BLaER1 treated with 17β-estradiol and CSF1 and Interleukin-3, amounts not matched to agents 10 nM and 100 nM (cell line): Measurements from ENCODE around the gene DDIT4L.

ENCODE experiments used
- H3K27ac ChIP-seq, 11 experiments: shearing (Covaris generic); formaldehyde crosslinking; 2 replicates each; pipeline ENCODE4 v1.8.1; 2022
- H3K27me3 ChIP-seq, 11 experiments: shearing (Covaris generic); formaldehyde crosslinking; 2 replicates each; pipeline ENCODE4 v1.8.1; 2022
- H3K36me3 ChIP-seq, 11 experiments: shearing (Covaris generic); formaldehyde crosslinking; 2 replicates each; pipeline ENCODE4 v1.8.1; 2022
- H3K4me1 ChIP-seq, 10 experiments: shearing (Covaris generic); formaldehyde crosslinking; 2 replicates each; pipeline ENCODE4 v1.8.1; 2022
- H3K4me2 ChIP-seq, 11 experiments: shearing (Covaris generic); formaldehyde crosslinking; 2 replicates each; pipeline ENCODE4 v1.8.1; 2022
- H3K4me3 ChIP-seq, 10 experiments: shearing (Covaris generic); formaldehyde crosslinking; 2 replicates each; pipeline ENCODE4 v1.8.1; 2022
- H3K9ac ChIP-seq, 11 experiments: shearing (Covaris generic); formaldehyde crosslinking; 2 replicates each; pipeline ENCODE4 v1.8.1; 2022
- H3K9me3 ChIP-seq, 11 experiments: shearing (Covaris generic); formaldehyde crosslinking; replicated peaks in 1 of 11; 2 replicates each; pipeline ENCODE4 v1.8.1; 2022
- H4K20me1 ChIP-seq, 11 experiments: shearing (Covaris generic); formaldehyde crosslinking; 2 replicates each; pipeline ENCODE4 v1.8.1; 2022
- Cebpa-rat ChIP-seq, 11 experiments: shearing (Covaris generic); IDR thresholded peaks; 2 replicates each; pipeline ENCODE4 v1.8.1; 2022

DDIT4L gene

GRCh38 chr4:100170986-100171385 lies 19.3 kb downstream of the DDIT4L start:
- H3K4me3 ChIP-seq: no peak overlapping the region; a peak in 1 of 20 replicates
- no peaks in the 10 kb centered on the region for H3K27me3 ChIP-seq
- H3K4me2 ChIP-seq: peak overlapping the region; percentile 4 to 64 (median 29); a peak in 17 of 22 replicates
- no peaks in the 10 kb centered on the region for H4K20me1 ChIP-seq
- H3K27ac ChIP-seq: peak overlapping the region; percentile 28 to 96 (median 64); a peak in 19 of 22 replicates
- H3K4me1 ChIP-seq: peaks cover 31 to 91% (median 40%) of the 10 kb centered on the region in 10 experiments
- peaks cover 0 to 7% (median 0%) of the 10 kb centered on the region in 11 experiments; a peak in 2 of 22 replicates for H3K36me3 ChIP-seq
- TF ChIP-seq Cebpa-rat (IDR thresholded peaks at IDR 0.05): peak in 4 of 11 experiments; percentile 12 to 34 (median 20); a peak in 4 of 22 replicates
- H3K9me3 ChIP-seq: peaks cover 24 to 63% (median 56%) of the 10 kb centered on the region in 11 experiments; a peak in 21 of 22 replicates
- peak overlapping the region in 1 of 11 experiments; percentile 47; a peak in 2 of 22 replicates for H3K9ac ChIP-seq

DNA sequence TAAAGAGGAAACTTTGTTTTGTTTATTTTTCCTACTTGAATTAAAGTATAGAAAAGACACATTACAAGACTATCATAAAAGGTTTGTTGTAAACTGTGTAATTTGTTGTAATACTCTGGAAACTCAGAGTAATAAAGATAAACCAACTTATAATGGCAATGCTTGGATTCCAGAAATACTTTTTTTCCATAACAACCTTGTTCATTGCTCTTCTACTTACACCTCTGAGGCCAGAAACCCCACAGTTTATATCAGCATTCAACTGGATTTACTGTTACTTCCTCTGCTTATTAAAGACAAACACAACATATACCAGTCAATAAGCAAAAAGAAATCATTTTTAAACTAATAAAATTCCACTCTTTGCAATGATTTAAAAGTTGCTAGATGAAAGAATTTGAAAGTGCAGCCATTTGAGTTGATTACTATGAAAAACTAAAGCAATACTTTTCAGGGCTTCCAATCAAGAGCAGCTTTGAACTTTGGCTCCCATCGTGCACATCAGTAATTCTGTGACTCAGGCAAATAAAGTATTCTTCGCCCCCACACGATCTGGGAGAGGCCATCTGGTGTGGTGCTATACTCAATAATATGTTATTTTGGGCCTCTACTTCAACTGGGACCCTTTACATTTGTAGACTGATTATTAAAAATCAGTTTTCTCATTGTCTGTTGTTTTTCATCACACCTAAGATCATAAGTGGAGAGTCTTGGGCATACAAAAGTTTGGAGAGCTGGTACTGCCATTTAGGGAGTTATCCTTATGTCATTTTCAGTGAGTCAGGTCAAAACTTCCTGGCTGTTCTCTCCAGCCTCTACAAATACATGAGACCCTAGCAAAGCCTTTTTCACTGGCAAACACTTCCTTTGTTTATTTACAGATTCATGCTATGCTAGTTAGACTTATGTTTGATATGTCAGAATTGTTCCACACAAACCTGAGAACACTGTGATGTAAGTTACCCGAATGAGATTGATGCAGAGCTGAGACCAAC lies 20.5 kb downstream of the DDIT4L start:
- Histone ChIP-seq H3K4me3 (no peak overlapping the region), H3K9ac (peak overlapping the region in 2 of 11 experiments; percentile 43 to 47; a peak in 2 of 22 replicates), H3K27me3 (no peaks in the 10 kb centered on the region), H3K9me3 (peaks cover 24 to 69% (median 59%) of the 10 kb centered on the region in 11 experiments; a peak in 21 of 22 replicates), H4K20me1 (no peaks in the 10 kb centered on the region), H3K4me2 (peak overlapping the region in 9 of 11 experiments; percentile 4 to 64 (median 29); a peak in 13 of 22 replicates), H3K4me1 (peaks cover 40 to 94% (median 52%) of the 10 kb centered on the region in 10 experiments), H3K27ac (peak overlapping the region; percentile 36 to 96 (median 64); a peak in 18 of 22 replicates), H3K36me3 (peaks cover 0 to 7% (median 0%) of the 10 kb centered on the region in 11 experiments; a peak in 2 of 22 replicates)
- no peak for TF ChIP-seq Cebpa-rat (IDR thresholded peaks at IDR 0.05)

DNA sequence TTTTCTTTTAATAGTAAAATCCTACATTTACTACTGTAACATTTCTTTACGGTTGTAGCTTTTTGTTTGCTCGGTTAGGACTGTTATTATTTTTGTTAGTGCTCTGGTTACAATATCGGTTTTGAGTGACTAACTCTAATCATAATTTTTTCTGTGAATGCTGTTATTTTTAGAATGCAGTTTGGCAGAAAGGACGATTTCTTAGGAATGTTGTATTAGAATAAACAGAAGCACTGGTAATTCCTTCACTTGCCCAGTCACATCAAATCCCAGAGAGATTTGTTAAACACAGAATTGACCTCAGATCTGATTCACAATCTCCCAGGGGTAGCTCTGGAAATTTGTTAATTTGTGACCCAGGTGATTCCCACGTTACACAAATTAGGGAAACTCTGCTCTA lies 21.7 kb downstream of the DDIT4L start:
- Histone ChIP-seq H3K4me3 (no peak overlapping the region), H3K4me1 (peaks cover 41 to 94% (median 63%) of the 10 kb centered on the region in 10 experiments)

DNA sequence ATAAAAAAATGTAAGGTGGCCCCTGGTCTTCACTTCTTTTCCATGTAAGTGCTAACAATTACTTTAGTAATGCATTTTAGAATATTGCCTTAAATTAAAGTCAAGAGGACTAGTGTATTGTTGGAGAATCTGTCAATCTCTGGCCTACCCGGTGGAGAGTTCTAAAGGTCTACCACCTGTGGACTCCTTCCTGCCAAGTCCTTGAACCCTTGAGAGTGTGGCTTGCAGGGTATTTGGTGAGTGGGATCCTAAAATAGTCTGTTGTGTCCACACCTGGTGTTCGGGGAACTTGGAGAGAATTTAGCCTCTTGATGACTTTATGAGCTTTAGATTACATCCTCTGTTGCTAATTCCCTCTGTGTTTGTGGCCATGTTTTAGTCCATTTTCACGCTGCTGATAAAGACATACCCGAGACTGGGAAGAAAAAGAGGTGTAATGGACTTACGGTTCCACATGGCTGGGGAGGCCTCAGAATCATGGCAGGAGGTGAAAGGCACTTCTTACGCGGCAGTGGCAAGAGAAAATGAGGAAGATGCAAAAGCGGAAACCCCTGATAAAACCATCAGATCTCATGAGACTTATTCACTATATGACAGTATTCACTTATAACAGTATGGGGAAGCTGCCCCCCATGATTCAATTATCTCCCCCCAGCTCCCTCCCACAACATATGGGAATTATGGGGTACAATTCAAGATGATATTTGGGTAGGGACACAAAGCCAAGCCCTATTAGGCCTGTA lies 23.8 kb downstream of the DDIT4L start:
- Histone ChIP-seq H3K27ac (peak overlapping the region; percentile 75 to 96 (median 85)), H3K27me3 (no peaks in the 10 kb centered on the region), H4K20me1 (no peaks in the 10 kb centered on the region), H3K9ac (peak overlapping the region; percentile 10 to 77 (median 64); a peak in 16 of 22 replicates), H3K9me3 (peaks cover 18 to 74% (median 64%) of the 10 kb centered on the region in 11 experiments; a peak in 21 of 22 replicates), H3K36me3 (peaks cover 0 to 15% (median 0%) of the 10 kb centered on the region in 11 experiments; a peak in 2 of 22 replicates), H3K4me3 (peak overlapping the region in 6 of 10 experiments; percentile 4 to 40 (median 25); a peak in 7 of 20 replicates), H3K4me1 (peaks cover 57 to 100% (median 81%) of the 10 kb centered on the region in 10 experiments), H3K4me2 (peak overlapping the region; percentile 52 to 81 (median 66))
- TF ChIP-seq Cebpa-rat (IDR thresholded peaks at IDR 0.05): no peak

More for the DNA sequence above, 21.7 kb downstream of the DDIT4L start:
- TF ChIP-seq Cebpa-rat (IDR thresholded peaks at IDR 0.05): no peak
- peak overlapping the region in 9 of 11 experiments; percentile 81 to 96 (median 86); a peak in 15 of 22 replicates for H3K27ac ChIP-seq
- H3K36me3 ChIP-seq: peaks cover 0 to 7% (median 0%) of the 10 kb centered on the region in 11 experiments; a peak in 2 of 22 replicates
- no peaks in the 10 kb centered on the region for H3K27me3 ChIP-seq
- H3K9me3 ChIP-seq: peaks cover 24 to 69% (median 59%) of the 10 kb centered on the region in 11 experiments; a peak in 21 of 22 replicates
- H3K4me2 ChIP-seq: peak overlapping the region in 2 of 11 experiments; percentile 2 to 64; a peak in 4 of 22 replicates
- no peak overlapping the region for H3K9ac ChIP-seq
- no peaks in the 10 kb centered on the region for H4K20me1 ChIP-seq

DNA sequence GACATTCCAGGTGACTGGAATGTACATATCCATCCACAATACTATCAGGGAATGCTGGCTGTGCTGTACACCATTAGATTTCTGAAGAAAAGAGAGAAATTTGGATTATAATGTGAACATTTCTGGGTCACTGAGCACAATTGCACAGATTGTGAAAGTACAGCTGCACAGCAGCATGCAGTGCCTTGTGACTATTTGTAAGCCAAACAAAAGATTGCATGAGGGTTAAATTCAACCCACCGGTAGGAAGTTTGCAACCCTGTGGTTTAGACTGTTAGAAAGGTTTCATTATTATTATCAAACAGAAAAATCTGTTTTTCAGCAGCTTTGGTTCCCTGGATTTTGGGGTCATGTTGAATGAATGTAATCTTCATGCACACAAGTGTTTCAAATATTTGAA lies 24.5 kb downstream of the DDIT4L start:
- Histone ChIP-seq H3K4me3 (peak overlapping the region in 6 of 10 experiments; percentile 4 to 40 (median 17); a peak in 3 of 20 replicates), H3K9ac (peak overlapping the region in 10 of 11 experiments; percentile 21 to 77 (median 63); a peak in 16 of 22 replicates), H3K9me3 (peaks cover 21 to 74% (median 64%) of the 10 kb centered on the region in 11 experiments; a peak in 21 of 22 replicates), H3K27ac (peak overlapping the region; percentile 75 to 96 (median 85)), H3K27me3 (no peaks in the 10 kb centered on the region), H4K20me1 (no peaks in the 10 kb centered on the region), H3K4me2 (peak overlapping the region; percentile 52 to 81 (median 66)), H3K36me3 (peaks cover 0 to 20% (median 0%) of the 10 kb centered on the region in 11 experiments; a peak in 2 of 22 replicates), H3K4me1 (peaks cover 51 to 100% (median 74%) of the 10 kb centered on the region in 10 experiments)
- peak in 8 of 11 experiments; percentile 7 to 91 (median 68); a peak in 11 of 22 replicates for TF ChIP-seq Cebpa-rat (IDR thresholded peaks at IDR 0.05)

DNA sequence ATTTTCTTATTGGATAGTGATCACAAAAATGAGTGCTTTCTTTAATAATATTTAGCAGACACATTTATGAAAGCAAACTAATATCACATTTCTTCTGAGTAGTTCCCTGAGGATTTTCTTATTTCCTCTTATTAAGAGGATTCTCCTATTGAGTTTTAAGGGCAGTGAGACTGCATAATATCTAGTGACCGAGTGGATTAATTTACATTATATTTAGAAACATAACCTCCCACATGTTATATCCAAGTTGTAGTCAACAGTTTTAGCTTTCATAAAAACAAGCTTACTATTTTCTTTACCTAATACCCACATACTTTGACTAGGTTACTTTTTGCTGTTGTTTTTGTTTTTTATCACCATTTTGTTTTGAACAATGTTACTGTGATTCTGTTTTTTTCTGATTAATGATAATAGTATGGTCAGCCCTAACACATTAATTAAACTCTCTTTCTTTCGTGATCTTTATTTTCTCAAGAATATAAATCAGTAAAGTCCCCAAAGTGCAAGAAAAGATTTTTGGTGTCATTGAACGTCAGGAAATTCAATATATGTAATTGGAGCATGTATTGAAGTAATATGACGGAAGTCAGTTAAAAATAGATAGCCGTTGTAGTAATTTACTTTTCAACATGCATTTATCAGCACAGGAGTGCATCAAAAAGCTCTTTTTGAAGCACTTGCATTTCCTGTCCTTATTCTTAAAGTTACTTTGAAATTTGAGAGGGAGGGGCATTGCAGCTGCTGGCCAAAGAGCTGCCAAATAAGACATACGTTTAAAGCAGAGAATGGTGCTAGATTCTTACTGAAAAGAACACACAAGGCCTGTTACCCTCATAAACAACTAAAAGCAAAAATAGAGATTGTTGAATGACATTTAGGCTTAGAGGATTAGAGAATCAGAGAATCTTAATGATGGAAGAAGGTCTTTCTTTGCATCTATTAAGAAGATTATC lies 25.2 kb downstream of the DDIT4L start:
- Histone ChIP-seq H3K27me3 (no peaks in the 10 kb centered on the region), H3K36me3 (peaks cover 0 to 20% (median 0%) of the 10 kb centered on the region in 11 experiments; a peak in 2 of 22 replicates), H3K4me3 (peak overlapping the region in 3 of 10 experiments; percentile 4 to 14 (median 4); a peak in 4 of 20 replicates), H3K9me3 (peaks cover 28 to 74% (median 64%) of the 10 kb centered on the region in 11 experiments; a peak in 21 of 22 replicates), H3K9ac (peak overlapping the region in 10 of 11 experiments; percentile 21 to 77 (median 58); a peak in 14 of 22 replicates), H4K20me1 (no peaks in the 10 kb centered on the region), H3K4me2 (peak overlapping the region; percentile 52 to 81 (median 66); a peak in 21 of 22 replicates), H3K4me1 (peaks cover 45 to 100% (median 67%) of the 10 kb centered on the region in 10 experiments), H3K27ac (peak overlapping the region; percentile 43 to 96 (median 85))
- TF ChIP-seq Cebpa-rat (IDR thresholded peaks at IDR 0.05): no peak
